Keratinocyte (primary cell): Measurements from ENCODE around the gene MYL10. TPM values are rescaled to one million over a fixed set of nuclear protein-coding genes. Genes with fewer than 3 reads are reported as not detected.

ENCODE experiments used
- DNase-seq: peaks from one replicate; pipeline ENCODE4 v3.0.0-alpha.2; 2011; ENCODE audit warnings: low read depth, missing footprints, low spot score
- FAIRE-seq: peaks from 2 replicates; lab custom pipeline; 2011; peaks lifted over from hg19 to GRCh38; lab: Jason Lieb, UNC
- H2AFZ ChIP-seq: 2 replicates; pipeline ENCODE4 v1.6.0; 2012; ENCODE audit warnings: low read length, control low read depth, inconsistent platforms; ENCODE audit not compliant: control insufficient read depth
- H3K27ac ChIP-seq: 2 replicates; pipeline ENCODE4 v1.5.1; 2011; ENCODE audit warnings: low read length; ENCODE audit not compliant: control insufficient read depth, insufficient read depth
- H3K27me3 ChIP-seq: 3 replicates; pipeline ENCODE4 v1.6.0; 2011; ENCODE audit warnings: low read length; ENCODE audit not compliant: control insufficient read depth, insufficient read depth; ENCODE audit errors: extremely low read depth
- H3K36me3 ChIP-seq, 2 experiments: 2 replicates in 1 of 2; 3 replicates in 1 of 2; pipeline ENCODE4 v1.5.1; 2011; ENCODE audit warnings: low read length in 2 of 2, mild to moderate bottlenecking in 1 of 2; ENCODE audit not compliant: control insufficient read depth in 2 of 2, insufficient read depth in 2 of 2; ENCODE audit errors: extremely low read depth in 1 of 2
- H3K4me1 ChIP-seq: 3 replicates; pipeline ENCODE4 v1.5.1; 2011; ENCODE audit warnings: low read length; ENCODE audit not compliant: control insufficient read depth, insufficient read depth; ENCODE audit errors: extremely low read depth
- H3K4me2 ChIP-seq: 3 replicates; pipeline ENCODE4 v1.6.0; 2011; ENCODE audit warnings: low read depth, low read length; ENCODE audit not compliant: control insufficient read depth, insufficient read depth; ENCODE audit errors: extremely low read depth
- H3K4me3 ChIP-seq, 3 experiments: fragments of 200-600 bp in 1 of 3; sonication (generic) in 1 of 3; 2 replicates in 2 of 3; 3 replicates in 1 of 3; pipeline ENCODE4 v1.5.1; 2011 to 2016; ENCODE audit warnings: low read length in 3 of 3, mild to moderate bottlenecking in 3 of 3, control low read depth in 2 of 3, inconsistent platforms in 1 of 3, low read depth in 1 of 3, mixed read lengths in 1 of 3, mixed run types in 1 of 3, moderate library complexity in 1 of 3; ENCODE audit not compliant: control insufficient read depth in 2 of 3, insufficient read depth in 2 of 3; ENCODE audit errors: extremely low read depth in 1 of 3
- H3K79me2 ChIP-seq: 2 replicates; pipeline ENCODE4 v1.6.0; 2012; ENCODE audit warnings: low read length; ENCODE audit not compliant: control insufficient read depth, insufficient read depth
- H3K9ac ChIP-seq: 3 replicates; pipeline ENCODE4 v1.6.0; 2011; ENCODE audit warnings: low read length; ENCODE audit not compliant: control insufficient read depth, insufficient read depth; ENCODE audit errors: extremely low read depth
- H3K9me1 ChIP-seq: 3 replicates; pipeline ENCODE4 v1.6.0; 2011; ENCODE audit warnings: low read length; ENCODE audit not compliant: control insufficient read depth, insufficient read depth; ENCODE audit errors: extremely low read depth
- H3K9me3 ChIP-seq: 2 replicates; pipeline ENCODE4 v1.5.1; 2012; ENCODE audit warnings: low read depth, low read length; ENCODE audit not compliant: control insufficient read depth
- H4K20me1 ChIP-seq: 3 replicates; pipeline ENCODE4 v1.6.0; 2011; ENCODE audit warnings: low read length; ENCODE audit not compliant: control insufficient read depth, insufficient read depth; ENCODE audit errors: extremely low read depth
- EZH2 ChIP-seq: IDR thresholded peaks from one replicate; pipeline ENCODE4 v1.6.1; 2012; ENCODE audit warnings: inconsistent platforms, mild to moderate bottlenecking, low read length, moderate library complexity
- dilution Hi-C: fragments of 300-500 bp; cut with MboI; formaldehyde crosslinking; loops from one replicate; pipeline ENCODE4 v1.7.0; 2020; ENCODE audit warnings: low sequenced_read_pairs; ENCODE audit not compliant: extremely low pct_ligation_motif_present
- polyA plus RNA-seq, 5 experiments: library from polyadenylated mRNA; depleted of rRNA in 3 of 5; stranded (reverse) in 3 of 5; stranded (forward) in 1 of 5; unstranded in 1 of 5; fragments of >200 nt; gene quantifications; 1 replicate in 1 of 5; 2 replicates in 3 of 5; 3 replicates in 1 of 5; pipeline versions ENCODE4 v1.2.1 to v1.2.3, GENCODE V29; 2011 to 2012; ENCODE audit warnings: missing spikeins in 2 of 5, low read depth in 1 of 5, low replicate concordance in 1 of 5
- TF ChIP-seq, protein P1 (sequence below), 3 experiments: IDR thresholded peaks in 1 of 3; conservative IDR thresholded peaks in 1 of 3; optimal IDR thresholded peaks in 1 of 3; 2 replicates in 2 of 3; 3 replicates in 1 of 3; pipeline versions ENCODE3 to v1.5.1; 2011; ENCODE audit warnings: low read length in 3 of 3, mild to moderate bottlenecking in 3 of 3, moderate library complexity in 2 of 3, control low read depth in 1 of 3, inconsistent platforms in 1 of 3; ENCODE audit not compliant: insufficient read depth in 2 of 3; ENCODE audit errors: extremely low read depth in 1 of 3

The MYL10 gene
- polyA plus RNA-seq, 1 donor (not counting 4 experiments of a cell fraction or from before 2014, with no cell fraction given): not detected

- dilution Hi-C loops: no loop called here
These were observed 46.1 kb downstream of the MYL10 start for GRCh38 chr7:101582971-101583370.

GRCh38 chr7:101581891-101582290 lies 47.2 kb downstream of the MYL10 start:
- H3K4me1 ChIP-seq: no peaks in the 10 kb centered on the region
- H3K27me3 ChIP-seq: no peaks in the 10 kb centered on the region
- H3K9me3 ChIP-seq: no peaks in the 10 kb centered on the region
- no peaks in the 10 kb centered on the region for H3K36me3 ChIP-seq
- H3K4me3 ChIP-seq: no peak overlapping the region
- FAIRE-seq (no peak), DNase-seq (no peak)
- TF ChIP-seq EZH2: no peak
- TF ChIP-seq, protein P1, sequence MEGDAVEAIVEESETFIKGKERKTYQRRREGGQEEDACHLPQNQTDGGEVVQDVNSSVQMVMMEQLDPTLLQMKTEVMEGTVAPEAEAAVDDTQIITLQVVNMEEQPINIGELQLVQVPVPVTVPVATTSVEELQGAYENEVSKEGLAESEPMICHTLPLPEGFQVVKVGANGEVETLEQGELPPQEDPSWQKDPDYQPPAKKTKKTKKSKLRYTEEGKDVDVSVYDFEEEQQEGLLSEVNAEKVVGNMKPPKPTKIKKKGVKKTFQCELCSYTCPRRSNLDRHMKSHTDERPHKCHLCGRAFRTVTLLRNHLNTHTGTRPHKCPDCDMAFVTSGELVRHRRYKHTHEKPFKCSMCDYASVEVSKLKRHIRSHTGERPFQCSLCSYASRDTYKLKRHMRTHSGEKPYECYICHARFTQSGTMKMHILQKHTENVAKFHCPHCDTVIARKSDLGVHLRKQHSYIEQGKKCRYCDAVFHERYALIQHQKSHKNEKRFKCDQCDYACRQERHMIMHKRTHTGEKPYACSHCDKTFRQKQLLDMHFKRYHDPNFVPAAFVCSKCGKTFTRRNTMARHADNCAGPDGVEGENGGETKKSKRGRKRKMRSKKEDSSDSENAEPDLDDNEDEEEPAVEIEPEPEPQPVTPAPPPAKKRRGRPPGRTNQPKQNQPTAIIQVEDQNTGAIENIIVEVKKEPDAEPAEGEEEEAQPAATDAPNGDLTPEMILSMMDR (optimal IDR thresholded peaks at IDR 0.05 in 1 of 3, IDR thresholded peaks at IDR 0.05 in 1 of 3, conservative IDR thresholded peaks at IDR 0.05 in 1 of 3; ENCODE audit: extremely low read depth in 1 of 3, insufficient read depth in 2 of 3, low read length in 3 of 3): no peak
- no peaks in the 10 kb centered on the region for H4K20me1 ChIP-seq
- H3K27ac ChIP-seq: no peak overlapping the region
- H3K4me2 ChIP-seq: no peak overlapping the region
- no peak overlapping the region for H2AFZ ChIP-seq
- no peaks in the 10 kb centered on the region for H3K79me2 ChIP-seq
- no peaks in the 10 kb centered on the region for H3K9me1 ChIP-seq
- no peak overlapping the region for H3K9ac ChIP-seq
- dilution Hi-C loops: no loop called here

More at GRCh38 chr7:101582971-101583370, 46.1 kb downstream of the MYL10 start:
- H3K9ac ChIP-seq: no peak overlapping the region
- H3K4me2 ChIP-seq: no peak overlapping the region
- H2AFZ ChIP-seq: no peak overlapping the region
- H3K4me1 ChIP-seq: no peaks in the 10 kb centered on the region
- H3K79me2 ChIP-seq: no peaks in the 10 kb centered on the region
- H3K9me3 ChIP-seq: no peaks in the 10 kb centered on the region
- no peak for TF ChIP-seq EZH2
- TF ChIP-seq, protein P1 (optimal IDR thresholded peaks at IDR 0.05 in 1 of 3, IDR thresholded peaks at IDR 0.05 in 1 of 3, conservative IDR thresholded peaks at IDR 0.05 in 1 of 3; ENCODE audit: extremely low read depth in 1 of 3, insufficient read depth in 2 of 3, low read length in 3 of 3): no peak
- no peaks in the 10 kb centered on the region for H3K36me3 ChIP-seq
- H3K27me3 ChIP-seq: no peaks in the 10 kb centered on the region
- H3K9me1 ChIP-seq: no peaks in the 10 kb centered on the region
- DNase-seq: no peak
- H3K27ac ChIP-seq: no peak overlapping the region
- no peak overlapping the region for H3K4me3 ChIP-seq
- FAIRE-seq: no peak
- H4K20me1 ChIP-seq: no peaks in the 10 kb centered on the region
